K562 (cell line): ENCODE measurements around the gene SCAMP5. TPM values are rescaled to one million over a fixed set of nuclear protein-coding genes. Genes with fewer than 3 reads are reported as not detected.

Source experiments
- ARID2 ChIP-seq: fragments of 450-650 bp; IDR thresholded peaks from 2 replicates; pipeline ENCODE4 v1.6.1; 2017; ENCODE audit warnings: antibody characterized with exemption, mild to moderate bottlenecking
- COPS2 ChIP-seq: fragments of 450-650 bp; conservative IDR thresholded peaks from 2 replicates; pipeline ENCODE4 v1.6.1; 2016; ENCODE audit warnings: mild to moderate bottlenecking, moderate library complexity
- CUX1 ChIP-seq: fragments of 200-800 bp; sonication (Bioruptor generic); IDR thresholded peaks from 2 replicates; pipeline ENCODE4 v1.6.1; 2016; ENCODE audit warnings: missing genetic modification characterization, missing compliant biosample characterization
- DIDO1 ChIP-seq: fragments of 450-650 bp; IDR thresholded peaks from 2 replicates; pipeline ENCODE4 v1.6.1; 2016; ENCODE audit warnings: low read depth, missing biosample characterization, missing genetic modification characterization
- E2F4 ChIP-seq: sonication (generic); formaldehyde crosslinking; IDR thresholded peaks from 2 replicates; pipeline ENCODE4 v1.8.0; 2022; ENCODE audit warnings: mild to moderate bottlenecking, low read depth, missing genetic modification reagents
- MCM5 ChIP-seq: fragments of 450-650 bp; IDR thresholded peaks from 2 replicates; pipeline ENCODE4 v1.6.1; 2016; ENCODE audit warnings: low read depth
- MLLT1 ChIP-seq, 2 experiments: fragments of 450-650 bp; IDR thresholded peaks; 2 replicates each; pipeline ENCODE4 v1.6.1; 2016
- REST ChIP-seq, 2 experiments: fragments of 450-650 bp; formaldehyde crosslinking in 1 of 2; IDR thresholded peaks; 2 replicates each; pipeline versions ENCODE4 v1.4.0 to v1.6.1; 2014 to 2020; ENCODE audit warnings: mild to moderate bottlenecking in 2 of 2, borderline replicate concordance in 1 of 2, low read depth in 1 of 2
- ZC3H4 ChIP-seq: sonication (generic); formaldehyde crosslinking; IDR thresholded peaks from 2 replicates; pipeline ENCODE4 v1.9.0; 2021; ENCODE audit warnings: missing genetic modification reagents, borderline replicate concordance
- ZNF583 ChIP-seq: fragments of 250-450 bp; sonication (Bioruptor Pico); IDR thresholded peaks from 2 replicates; pipeline ENCODE4 v1.4.0; 2020
- polyA plus RNA-seq, 8 experiments: library from polyadenylated mRNA; depleted of rRNA in 4 of 8; stranded (reverse) in 5 of 8; unstranded in 3 of 8; fragments of >200 nt; fragmentation: Nextera tagmentation in 2 of 8; fragmentation: Illumina TruSeq in 1 of 8; extraction: Ambion mirVana in 2 of 8; extraction: Trizol in 1 of 8; gene quantifications; 2 replicates each; pipeline versions ENCODE4 v1.2.1 to v1.2.3, GENCODE V29; 2011 to 2014; ENCODE audit warnings: inconsistent platforms in 1 of 8, missing spikeins in 1 of 8
- total RNA-seq, 7 experiments: library from RNA; depleted of rRNA in 6 of 7; stranded (reverse); fragments of >200 nt in 6 of 7; fragmentation: Illumina TruSeq in 2 of 7; extraction: Trizol in 2 of 7; gene quantifications; 2 replicates each; pipeline versions ENCODE4 v1.2.1 to v1.2.3, GENCODE V29; 2011 to 2021; ENCODE audit warnings: low replicate concordance in 1 of 7

SCAMP5 gene
- total and polyA plus RNA-seq, 9 of the 15 experiments (the other 6 are each of a cell fraction or from before 2014, with no cell fraction given): 0.09 to 0.29 (median 0.19) TPM; not detected in 5

- TF ChIP-seq REST (IDR thresholded peaks at IDR 0.05; ENCODE audit: borderline replicate concordance): no peak
- no peak; the same call in 1 of the 2 replicates for TF ChIP-seq REST (CRISPR knock-in tag; IDR thresholded peaks at IDR 0.05; ENCODE audit: low read depth)
- no peak for TF ChIP-seq E2F4 (CRISPR knock-in tag)
- no peak for TF ChIP-seq ZC3H4
- TF ChIP-seq DIDO1 (tag): 0 out of 2 replicates have a peak, but pooled peaks have one; percentile 67
- no peak for TF ChIP-seq COPS2
- TF ChIP-seq MCM5: no peak
- TF ChIP-seq CUX1 (CRISPR knock-in tag): no peak
- TF ChIP-seq ARID2: no peak
- TF ChIP-seq ZNF583: no peak
- peak in 1 of 2 experiments; percentile 29; a peak in 1 of 4 replicates for TF ChIP-seq MLLT1 (IDR thresholded peaks at IDR 0.05)
These were observed 28.0 kb downstream of the SCAMP5 start, which contains the start of gene PPCDC (continued) for GRCh38 chr15:75023181-75023871.
